NCI-H1417 treated with DMSO at 0.1 percent for 48 hours (cell line): Measurements from ENCODE around the gene RPL22.

Source experiments
- DNase-seq: peaks from one replicate; lab custom pipeline; 2025; lab: John Stamatoyannopoulos, UW

The RPL22 gene

DNA sequence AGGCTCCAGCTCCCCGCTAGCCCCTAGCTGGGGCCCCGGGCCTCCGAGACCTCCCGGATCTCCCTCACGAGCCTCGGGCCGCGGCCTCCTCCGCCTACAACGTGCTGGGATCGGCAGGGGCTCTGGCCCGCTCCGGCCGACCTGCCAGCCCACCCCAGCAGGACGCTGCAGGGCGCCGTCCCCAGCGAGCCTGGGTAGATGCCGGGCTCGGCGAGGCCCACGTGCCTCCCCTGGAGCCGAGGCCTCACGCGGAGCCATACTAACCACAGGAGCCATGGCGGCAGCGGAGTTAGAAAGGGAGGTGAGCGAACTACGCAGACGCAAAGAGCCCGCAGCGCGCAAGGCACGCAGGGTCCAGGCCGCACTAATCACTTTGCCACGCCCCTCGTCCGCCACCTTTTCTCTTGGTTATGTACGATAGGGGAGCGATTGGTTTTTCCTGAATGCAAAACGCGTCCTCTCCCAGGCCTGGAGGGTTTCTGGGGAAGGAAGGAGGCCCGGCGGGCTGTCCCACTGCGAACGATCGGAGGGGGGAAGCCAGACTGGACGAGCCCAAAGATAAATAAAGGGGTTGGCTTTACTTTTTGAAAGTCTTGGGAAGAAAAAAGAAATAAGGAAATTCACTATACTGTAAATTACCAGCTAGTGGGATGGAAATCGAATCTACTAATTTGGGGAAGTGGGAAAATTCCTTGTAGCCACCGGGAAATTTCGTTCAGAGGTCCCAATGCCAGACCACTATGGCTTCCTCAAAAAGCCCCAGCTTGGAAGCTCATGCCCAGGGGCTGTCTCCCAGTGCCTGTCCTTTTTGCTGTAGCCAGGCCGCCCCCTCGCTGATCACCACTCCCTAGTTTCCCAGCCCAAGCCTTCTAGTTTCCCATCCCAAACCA is at the start of gene RPL22:
TSS of gene RPL22 (minus strand) at position 298 of the 890 bp plus-strand sequence. CDS start at position 276, 22 bp downstream.
- peak; percentile 96 for DNase-seq

- no peak for DNase-seq
Observed at GRCh38 chr1:6248161-6248776, 48.9 kb upstream of the RPL22 start.

DNA sequence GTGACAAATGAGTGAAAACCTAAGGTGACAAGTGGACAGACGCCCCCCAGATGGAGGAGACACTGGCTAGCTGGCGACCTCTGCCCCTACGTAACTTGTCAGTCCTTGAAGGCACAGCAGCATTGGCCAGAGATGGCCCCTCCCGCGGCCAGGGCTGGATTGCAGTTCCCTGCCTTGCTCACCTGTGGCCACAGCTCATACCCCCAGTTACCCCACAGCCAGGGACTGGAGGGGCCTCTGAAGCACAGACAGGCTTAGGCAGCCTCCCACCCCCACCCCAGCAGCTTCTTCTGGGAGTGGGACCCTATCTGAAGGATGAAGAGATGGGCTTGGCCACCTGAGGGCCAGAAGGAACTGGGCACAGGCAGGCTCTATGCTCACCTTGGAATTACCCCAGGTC is 48.3 kb upstream of the RPL22 start:
- no peak for DNase-seq

DNA sequence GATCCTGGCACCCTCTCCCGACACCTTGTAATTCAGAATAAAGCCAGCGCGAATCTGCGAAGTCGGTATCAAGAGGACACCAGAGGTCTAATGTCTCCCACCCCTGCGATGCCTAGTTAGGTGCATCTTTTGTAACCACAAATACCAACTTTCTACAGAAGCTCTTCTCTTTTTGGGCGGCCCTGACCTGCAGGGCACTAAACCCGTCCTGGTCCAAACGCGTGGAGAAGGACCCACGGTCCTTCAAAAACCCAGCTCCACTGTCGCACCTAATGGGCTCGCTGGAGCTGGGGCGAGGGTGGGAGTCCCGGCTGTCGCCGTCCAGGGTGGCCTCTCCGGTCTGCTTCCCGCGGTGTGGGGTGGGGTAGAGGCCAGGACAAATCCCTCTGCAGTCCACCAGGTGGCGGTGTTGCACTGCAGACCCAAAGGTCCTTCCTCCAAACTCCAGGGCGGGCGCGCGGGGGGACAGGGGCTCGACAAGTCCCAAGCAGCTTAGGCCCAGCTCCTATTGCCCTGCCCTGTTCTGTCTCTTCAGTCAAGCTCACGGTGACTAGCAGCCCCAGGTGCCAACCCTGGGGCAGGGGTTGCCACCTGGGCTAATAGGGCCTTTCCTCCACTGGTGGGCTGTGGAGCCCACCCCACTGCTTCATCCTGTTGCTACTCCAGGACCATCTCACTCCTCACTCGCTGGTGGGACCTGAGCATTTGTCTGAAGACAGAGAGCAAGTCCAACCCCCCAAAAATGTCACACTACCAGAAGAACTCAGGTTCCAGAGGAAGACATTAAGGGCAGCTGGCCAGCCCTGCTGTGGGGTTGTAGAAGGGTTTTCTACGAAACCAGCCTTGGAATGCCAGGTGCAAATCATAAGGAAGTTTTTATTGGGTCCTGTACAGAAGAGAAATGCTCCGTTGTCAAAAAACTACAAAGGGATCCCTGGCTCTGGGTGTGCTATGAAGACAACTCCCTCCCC is 47.4 kb upstream of the RPL22 start:
- DNase-seq: peak; percentile 21

- DNase-seq: no peak
Observed at GRCh38 chr1:6245869-6246496, 46.6 kb upstream of the RPL22 start.

DNA sequence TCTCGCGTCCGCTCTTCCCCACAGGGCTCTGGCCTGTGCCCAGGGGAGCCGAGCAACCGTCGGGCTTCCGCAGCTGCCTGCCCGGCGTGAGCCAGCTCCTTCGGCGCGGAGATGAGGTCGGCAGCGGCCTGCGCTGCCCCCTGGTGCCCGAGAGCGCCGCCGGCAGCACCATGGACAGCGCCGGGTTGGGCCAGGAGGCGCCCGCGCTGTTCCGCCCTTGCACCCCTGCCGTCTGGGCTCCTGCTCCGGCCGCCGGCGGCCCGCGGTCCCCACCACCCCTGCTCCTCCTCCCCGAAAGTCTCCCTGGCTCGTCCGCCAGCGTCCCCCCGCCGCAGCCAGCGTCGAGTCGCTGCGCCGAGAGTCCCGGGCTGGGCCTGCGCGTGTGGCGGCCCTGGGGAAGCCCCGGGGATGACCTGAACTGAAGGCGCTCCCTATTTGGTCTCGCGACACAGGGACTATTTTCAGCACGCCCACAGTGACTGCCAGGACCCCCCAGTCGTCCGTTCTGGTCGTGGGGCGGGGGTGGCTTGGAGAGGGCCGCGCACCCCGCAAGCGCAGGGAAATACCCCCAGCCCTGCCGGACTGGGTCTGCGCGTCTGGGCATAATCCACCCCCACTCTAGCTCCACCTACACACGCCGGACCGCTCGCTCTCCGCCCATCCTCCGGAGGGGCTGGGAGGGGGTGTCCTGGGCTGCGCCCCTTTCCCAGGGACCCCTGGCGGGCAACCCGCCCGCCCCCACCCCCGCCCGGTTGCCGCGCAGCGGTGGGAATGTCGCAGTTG is 45.9 kb upstream of the RPL22 start:
- DNase-seq: peak; percentile 51

DNA sequence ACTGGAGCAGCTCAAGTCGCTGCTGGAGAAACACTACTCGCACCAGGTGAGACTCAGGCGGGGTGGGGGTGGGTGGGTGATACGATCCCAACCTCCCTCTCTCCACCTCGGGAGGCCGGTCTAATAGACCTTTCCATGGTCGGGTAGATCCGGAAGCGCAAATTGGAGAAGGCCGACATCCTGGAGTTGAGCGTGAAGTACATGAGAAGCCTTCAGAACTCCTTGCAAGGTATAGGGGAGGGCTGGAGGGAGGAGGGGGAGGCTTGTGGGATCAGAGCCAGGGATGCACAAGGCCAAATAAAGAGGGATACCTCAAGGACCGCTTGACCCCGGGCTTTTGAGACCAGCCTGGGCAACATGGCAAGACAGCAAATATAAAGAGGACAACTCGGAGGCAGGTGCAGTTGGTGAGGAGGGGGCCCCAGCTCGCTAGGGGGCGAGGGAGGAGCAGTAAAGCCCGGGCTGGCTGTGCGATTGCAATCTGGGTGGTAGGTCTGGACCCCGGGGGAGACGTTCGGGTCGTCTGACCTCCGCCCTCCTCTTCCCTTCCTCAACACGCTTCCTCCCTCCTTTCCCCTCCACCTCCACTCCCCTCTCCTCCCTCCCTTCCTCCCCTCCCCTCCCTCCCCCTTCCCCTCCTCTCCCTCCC is 45.1 kb upstream of the RPL22 start:
- DNase-seq: no peak

DNA sequence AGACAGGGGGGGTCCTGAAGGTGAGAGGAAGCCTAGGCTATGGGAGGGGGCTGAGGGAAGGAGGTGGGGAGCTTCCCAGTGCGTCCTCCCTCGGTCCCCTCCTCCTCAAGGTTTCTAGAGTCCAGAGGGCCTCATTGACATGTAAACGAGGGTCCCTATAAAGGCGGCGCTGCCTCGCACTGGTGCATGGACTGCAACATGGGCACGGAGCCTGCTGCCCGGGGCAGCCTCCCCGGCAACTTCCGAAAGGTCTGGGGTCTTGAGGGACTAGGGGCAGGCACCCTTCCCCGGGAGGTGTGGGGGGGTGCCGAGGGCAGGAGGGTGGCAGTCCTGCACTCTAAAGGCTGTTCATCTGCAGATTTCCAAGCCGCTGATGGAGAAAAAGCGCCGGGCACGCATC is 44.6 kb upstream of the RPL22 start, which contains the start of gene HES3:
TSS of gene HES3 (plus strand) at position 187 of the 400 bp plus-strand sequence. CDS start at position 374, 187 bp downstream.
- no peak for DNase-seq

GRCh38 chr1:6243053-6243834 is 43.8 kb upstream of the RPL22 start:
- DNase-seq: no peak

GRCh38 chr1:6241887-6242740 is 42.7 kb upstream of the RPL22 start:
- no peak for DNase-seq

GRCh38 chr1:6241107-6241886 is 41.9 kb upstream of the RPL22 start:
- DNase-seq: no peak

GRCh38 chr1:6239950-6240768 is 40.8 kb upstream of the RPL22 start:
- peak; percentile 52 for DNase-seq

DNA sequence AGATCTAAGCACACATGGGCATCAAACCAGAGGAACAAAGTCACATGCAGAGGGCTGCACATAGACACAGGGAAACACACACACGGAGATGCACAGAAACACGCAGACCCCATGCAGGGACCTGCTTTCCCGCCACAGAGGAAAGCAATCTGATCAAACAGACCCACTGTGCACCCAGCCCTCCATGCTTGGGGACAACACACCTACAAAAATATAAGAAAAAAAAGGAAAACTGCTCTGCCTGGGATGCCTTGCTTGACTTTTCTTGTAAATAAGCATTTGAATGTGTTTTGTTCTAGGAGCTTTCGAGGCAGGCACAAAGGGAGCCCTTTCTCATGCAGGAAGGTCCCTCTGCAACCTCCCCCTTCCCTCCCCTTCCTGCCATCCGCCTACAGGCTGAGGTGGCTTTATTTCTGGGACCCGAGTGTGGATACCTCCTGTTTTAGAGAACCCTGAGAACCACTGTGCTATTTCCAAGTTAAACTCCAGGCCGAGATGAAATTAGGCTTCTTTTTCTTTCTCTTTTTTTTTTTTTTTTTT is 39.9 kb upstream of the RPL22 start:
- no peak for DNase-seq

GRCh38 chr1:6237093-6237492 is 37.7 kb upstream of the RPL22 start:
- no peak for DNase-seq

GRCh38 chr1:6235296-6235677 is 35.9 kb upstream of the RPL22 start:
- DNase-seq: no peak

DNA sequence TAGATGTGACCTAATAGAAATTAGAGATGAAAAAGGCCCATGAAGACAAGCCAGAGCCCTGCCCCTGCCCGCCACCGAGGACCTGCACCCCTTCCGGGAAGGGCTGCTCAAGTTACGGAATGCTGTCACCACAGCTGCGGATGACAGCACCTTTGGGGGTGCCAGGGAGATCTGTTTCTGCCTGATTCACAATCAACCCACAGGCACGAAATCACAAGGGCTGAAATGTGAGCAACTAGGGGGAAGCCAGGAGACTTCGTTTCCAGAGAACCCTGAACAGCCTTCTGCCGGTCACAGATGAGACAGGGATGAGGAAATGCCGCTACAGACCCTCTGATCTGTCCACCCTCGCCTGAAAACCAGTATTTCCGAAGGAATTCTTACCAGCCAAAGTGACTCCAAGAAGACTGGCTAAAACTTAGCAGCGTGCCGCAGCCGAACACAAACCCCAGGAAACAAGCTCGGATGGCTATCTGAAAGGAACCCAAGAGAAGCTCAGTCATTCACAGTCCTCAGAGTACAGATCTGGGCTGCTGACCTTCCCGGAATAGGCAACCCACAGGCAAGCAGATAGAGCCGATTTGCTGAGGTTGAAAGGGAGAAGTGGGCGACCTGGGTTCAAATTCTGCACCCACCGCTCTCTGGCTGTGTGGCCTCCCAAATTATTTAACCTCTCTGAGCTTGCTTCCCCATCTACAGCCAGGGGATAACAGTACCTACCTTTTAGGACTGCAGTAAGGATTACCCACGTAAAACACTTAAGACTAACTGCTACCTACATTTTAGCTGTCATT is 35.3 kb upstream of the RPL22 start:
- no peak for DNase-seq
